ENCODE results near the gene DPEP1. TPM values are rescaled to one million over a fixed set of nuclear protein-coding genes. Genes with fewer than 3 reads are reported as not detected.

Gene DPEP1
- total RNA-seq, 2 donors from 2014 or later = 0.16 TPM; not detected in 1

GRCh38 chr16:89604764-89605163, 8.7 kb upstream of the DPEP1 start:
- H3K27ac ChIP-seq = no peak overlapping the region

GRCh38 chr16:89605186-89605970, 8.1 kb upstream of the DPEP1 start:
- TF ChIP-seq CTCF (IDR thresholded peaks at IDR 0.05) = no peak
- H3K4me1 ChIP-seq = peaks cover 0 to 11% of the 10 kb centered on the region in 2 donors
- no peaks in the 10 kb centered on the region for H3K36me3 ChIP-seq
- no peak for DNase-seq (ENCODE audit: low spot score)
- H3K27me3 ChIP-seq = no peaks in the 10 kb centered on the region
- H3K9me3 ChIP-seq = no peaks in the 10 kb centered on the region
- H3K4me3 ChIP-seq = no peak overlapping the region
- no peak overlapping the region for H3K27ac ChIP-seq

More at GRCh38 chr16:89604764-89605163, 8.7 kb upstream of the DPEP1 start:
- DNase-seq (ENCODE audit: low spot score) = no peak
- Histone ChIP-seq H3K4me3 (no peak overlapping the region), H3K9me3 (no peaks in the 10 kb centered on the region), H3K4me1 (peaks cover 0 to 11% of the 10 kb centered on the region in 2 donors), H3K27me3 (no peaks in the 10 kb centered on the region), H3K36me3 (no peaks in the 10 kb centered on the region)
- no peak for TF ChIP-seq CTCF (IDR thresholded peaks at IDR 0.05)

GRCh38 chr16:89606006-89606405, 7.4 kb upstream of the DPEP1 start:
- no peaks in the 10 kb centered on the region for H3K9me3 ChIP-seq
- no peaks in the 10 kb centered on the region for H3K27me3 ChIP-seq
- no peak for TF ChIP-seq CTCF (IDR thresholded peaks at IDR 0.05)
- no peak for DNase-seq (ENCODE audit: low spot score)
- peaks cover 0 to 11% of the 10 kb centered on the region in 2 donors for H3K4me1 ChIP-seq
- H3K27ac ChIP-seq = no peak overlapping the region
- H3K4me3 ChIP-seq = no peak overlapping the region
- H3K36me3 ChIP-seq = no peaks in the 10 kb centered on the region

GRCh38 chr16:89607453-89607852, 6.0 kb upstream of the DPEP1 start:
- no peaks in the 10 kb centered on the region for H3K9me3 ChIP-seq
- H3K27me3 ChIP-seq = no peaks in the 10 kb centered on the region
- H3K27ac ChIP-seq = no peak overlapping the region
- peaks cover 0 to 5% of the 10 kb centered on the region in 2 donors for H3K4me1 ChIP-seq
- DNase-seq (ENCODE audit: low spot score) = no peak
- H3K4me3 ChIP-seq = no peak overlapping the region
- TF ChIP-seq CTCF (IDR thresholded peaks at IDR 0.05) = no peak
- H3K36me3 ChIP-seq = no peaks in the 10 kb centered on the region

- H3K27ac ChIP-seq = no peak overlapping the region
- DNase-seq (ENCODE audit: low spot score) = no peak
- no peak overlapping the region for H3K4me3 ChIP-seq
- H3K4me1 ChIP-seq = no peaks in the 10 kb centered on the region
- no peaks in the 10 kb centered on the region for H3K27me3 ChIP-seq
- H3K36me3 ChIP-seq = no peaks in the 10 kb centered on the region
- TF ChIP-seq CTCF (IDR thresholded peaks at IDR 0.05) = no peak
- H3K9me3 ChIP-seq = no peaks in the 10 kb centered on the region
These were observed 5.3 kb upstream of the DPEP1 start for GRCh38 chr16:89607937-89608740.
